Measurements from ENCODE around the gene FOXK1.

FOXK1 gene

GRCh38 chr7:4754433-4755010 is 72.4 kb downstream of the FOXK1 start:
- H3K27ac ChIP-seq (replicated peaks) = no peak overlapping the region
- H3K27me3 ChIP-seq (ENCODE audit: insufficient read depth, poor library complexity, severe bottlenecking) = no peaks in the 10 kb centered on the region
- no peak for DNase-seq (ENCODE audit: low read depth in 1 of 2, low spot score in 1 of 2)
- TF ChIP-seq SPI1 (IDR thresholded peaks at IDR 0.05; ENCODE audit: borderline replicate concordance, low read depth) (no peak), POLR2AphosphoS5 (IDR thresholded peaks at IDR 0.05; ENCODE audit: low read depth) (no peak), CTCF (IDR thresholded peaks at IDR 0.05; ENCODE audit: insufficient read depth, low read length) (no peak), GABPA (IDR thresholded peaks at IDR 0.05; ENCODE audit: low read depth) (no peak), REST (IDR thresholded peaks at IDR 0.05; ENCODE audit: insufficient replicate concordance, low read depth) (no peak)
- no peak overlapping the region for H3K4me3 ChIP-seq (replicated peaks; ENCODE audit: insufficient read depth, low read length)

GRCh38 chr7:4755045-4755444 is 73.0 kb downstream of the FOXK1 start:
- Histone ChIP-seq H3K27ac (replicated peaks) (no peak overlapping the region), H3K27me3 (ENCODE audit: insufficient read depth, poor library complexity, severe bottlenecking) (no peaks in the 10 kb centered on the region), H3K4me3 (replicated peaks; ENCODE audit: insufficient read depth, low read length) (no peak overlapping the region)
- TF ChIP-seq SPI1 (IDR thresholded peaks at IDR 0.05; ENCODE audit: borderline replicate concordance, low read depth) (no peak), POLR2AphosphoS5 (IDR thresholded peaks at IDR 0.05; ENCODE audit: low read depth) (no peak)
- no peak for DNase-seq (ENCODE audit: low read depth in 1 of 2, low spot score in 1 of 2)

- TF ChIP-seq REST (IDR thresholded peaks at IDR 0.05; ENCODE audit: insufficient replicate concordance, low read depth) (no peak), POLR2AphosphoS5 (IDR thresholded peaks at IDR 0.05; ENCODE audit: low read depth) (no peak), GABPA (IDR thresholded peaks at IDR 0.05; ENCODE audit: low read depth) (no peak)
Measured at GRCh38 chr7:4758111-4758510, 76.0 kb downstream of the FOXK1 start.

GRCh38 chr7:4758791-4759190 is 76.7 kb downstream of the FOXK1 start:
- TF ChIP-seq CTCF (IDR thresholded peaks at IDR 0.05; ENCODE audit: insufficient read depth, low read length) (no peak), POLR2AphosphoS5 (IDR thresholded peaks at IDR 0.05; ENCODE audit: low read depth) (no peak), SPI1 (IDR thresholded peaks at IDR 0.05; ENCODE audit: borderline replicate concordance, low read depth) (no peak), GABPA (IDR thresholded peaks at IDR 0.05; ENCODE audit: low read depth) (no peak), REST (IDR thresholded peaks at IDR 0.05; ENCODE audit: insufficient replicate concordance, low read depth) (no peak)
- H3K27me3 ChIP-seq (ENCODE audit: insufficient read depth, poor library complexity, severe bottlenecking) = no peaks in the 10 kb centered on the region
- no peak for DNase-seq (ENCODE audit: low read depth in 1 of 2, low spot score in 1 of 2)
- no peak overlapping the region for H3K27ac ChIP-seq (replicated peaks)
- H3K4me3 ChIP-seq (replicated peaks; ENCODE audit: insufficient read depth, low read length) = no peak overlapping the region

More at GRCh38 chr7:4758111-4758510, 76.0 kb downstream of the FOXK1 start:
- no peak overlapping the region for H3K4me3 ChIP-seq (replicated peaks; ENCODE audit: insufficient read depth, low read length)
- DNase-seq (ENCODE audit: low read depth in 1 of 2, low spot score in 1 of 2) = no peak
- H3K27ac ChIP-seq (replicated peaks) = no peak overlapping the region
- no peaks in the 10 kb centered on the region for H3K27me3 ChIP-seq (ENCODE audit: insufficient read depth, poor library complexity, severe bottlenecking)
